ENCODE data around the gene SNRK. TPM values are rescaled to one million over a fixed set of nuclear protein-coding genes. Genes with fewer than 3 reads are reported as not detected.

Gene SNRK
- total RNA-seq, 2 experiments from 2014 or later, result 215 to 217 TPM

DNA sequence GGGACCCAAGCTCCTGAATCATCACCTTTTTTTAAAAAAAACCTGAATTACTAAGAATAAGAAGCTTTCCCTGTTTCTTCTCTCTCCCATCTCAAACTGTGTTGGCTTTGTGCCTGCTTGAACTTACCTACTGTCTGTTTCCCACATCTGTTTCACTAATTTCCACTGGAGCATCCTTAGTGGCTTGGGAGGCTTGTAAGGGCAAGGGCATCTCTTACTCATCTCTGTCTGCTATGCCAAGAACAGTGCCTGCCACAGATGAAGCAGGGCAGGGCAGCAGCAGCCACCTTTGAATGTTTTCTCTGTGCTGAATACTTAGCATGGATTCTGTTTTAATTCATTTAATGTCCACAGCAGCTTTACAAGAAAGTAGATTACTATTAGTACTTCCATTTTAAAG, 42.3 kb downstream of the SNRK start:
- no peak overlapping the region for H3K4me3 ChIP-seq (ENCODE audit: low read length)
- H3K27me3 Mint-ChIP-seq, result no peaks in the 10 kb centered on the region
- H3K27ac Mint-ChIP-seq, result peak overlapping the region; percentile 66
- peaks cover 16% of the 10 kb centered on the region for H3K36me3 ChIP-seq (ENCODE audit: insufficient read depth, low read length)
- POLR2A ChIA-PET, result interaction anchor here (0.7 to 4.6 kb wide), 6 partner anchors 10 to 152 kb away, joined by 3 to 27 read pairs (median 3); no protein-coding TSS in a partner anchor
- CTCF ChIA-PET, result no interaction called here
- H3K9me3 ChIP-seq (ENCODE audit: control insufficient read depth in 1 of 2, insufficient read depth in 1 of 2, low read length in 2 of 2), result no peaks in the 10 kb centered on the region
- H3K4me1 Mint-ChIP-seq (ENCODE audit: low read depth), result peaks cover 89% of the 10 kb centered on the region
- H3K27ac ChIP-seq (ENCODE audit: low read depth in 1 of 2, low read length in 2 of 2), result no peak overlapping the region
- no peak for DNase-seq
- no peak overlapping the region for H3K4me3 Mint-ChIP-seq
- H3K27me3 ChIP-seq (ENCODE audit: control insufficient read depth in 1 of 2, insufficient read depth in 2 of 2, low read length in 2 of 2), result no peaks in the 10 kb centered on the region
- TF ChIP-seq, protein P1, sequence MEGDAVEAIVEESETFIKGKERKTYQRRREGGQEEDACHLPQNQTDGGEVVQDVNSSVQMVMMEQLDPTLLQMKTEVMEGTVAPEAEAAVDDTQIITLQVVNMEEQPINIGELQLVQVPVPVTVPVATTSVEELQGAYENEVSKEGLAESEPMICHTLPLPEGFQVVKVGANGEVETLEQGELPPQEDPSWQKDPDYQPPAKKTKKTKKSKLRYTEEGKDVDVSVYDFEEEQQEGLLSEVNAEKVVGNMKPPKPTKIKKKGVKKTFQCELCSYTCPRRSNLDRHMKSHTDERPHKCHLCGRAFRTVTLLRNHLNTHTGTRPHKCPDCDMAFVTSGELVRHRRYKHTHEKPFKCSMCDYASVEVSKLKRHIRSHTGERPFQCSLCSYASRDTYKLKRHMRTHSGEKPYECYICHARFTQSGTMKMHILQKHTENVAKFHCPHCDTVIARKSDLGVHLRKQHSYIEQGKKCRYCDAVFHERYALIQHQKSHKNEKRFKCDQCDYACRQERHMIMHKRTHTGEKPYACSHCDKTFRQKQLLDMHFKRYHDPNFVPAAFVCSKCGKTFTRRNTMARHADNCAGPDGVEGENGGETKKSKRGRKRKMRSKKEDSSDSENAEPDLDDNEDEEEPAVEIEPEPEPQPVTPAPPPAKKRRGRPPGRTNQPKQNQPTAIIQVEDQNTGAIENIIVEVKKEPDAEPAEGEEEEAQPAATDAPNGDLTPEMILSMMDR (IDR thresholded peaks at IDR 0.05), result no peak
- peaks cover 62% of the 10 kb centered on the region for H3K36me3 Mint-ChIP-seq (ENCODE audit: low read depth)
- no peak for ATAC-seq (ENCODE audit: poor library complexity)
- H3K4me1 ChIP-seq (ENCODE audit: insufficient read depth, low read length), result peaks cover 38% of the 10 kb centered on the region
- no peaks in the 10 kb centered on the region for H3K9me3 Mint-ChIP-seq
- intact Hi-C loops (cut with DNase I, micrococcal nuclease), result loop anchor here (5.0 kb wide), 2 partner anchors 36 to 41 kb away; partner anchors contain the start of gene SNRK (in 1 of the 2)

DNA sequence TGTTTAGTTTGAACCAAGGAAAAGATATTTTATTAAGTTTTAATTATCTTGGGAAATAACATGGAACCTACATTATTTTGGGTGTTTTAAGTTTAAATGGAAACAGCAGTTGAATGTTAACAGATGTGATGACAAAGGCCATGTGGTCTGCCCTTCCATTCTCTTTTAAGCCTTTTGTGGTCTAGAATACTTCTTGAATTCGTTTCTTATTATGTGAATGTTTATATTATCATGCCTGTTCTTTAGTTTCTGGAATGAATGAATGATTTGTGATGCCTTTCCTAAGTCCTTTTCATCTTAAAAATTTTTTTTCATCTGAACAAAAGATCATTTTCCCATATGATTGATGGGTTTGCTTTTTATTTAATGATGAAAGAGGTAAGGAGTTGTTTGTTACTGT, 44.6 kb downstream of the SNRK start:
- CTCF ChIA-PET, result no interaction called here
- intact Hi-C loops (cut with DNase I, micrococcal nuclease), result no loop called here
- TF ChIP-seq, protein P1 (IDR thresholded peaks at IDR 0.05), result no peak
- H3K4me1 Mint-ChIP-seq (ENCODE audit: low read depth), result peaks cover 66% of the 10 kb centered on the region
- H3K27ac Mint-ChIP-seq, result peak overlapping the region; percentile 74
- H3K36me3 ChIP-seq (ENCODE audit: insufficient read depth, low read length), result peaks cover 37% of the 10 kb centered on the region
- H3K27me3 Mint-ChIP-seq, result no peaks in the 10 kb centered on the region
- POLR2A ChIA-PET, result interaction anchor here (1.1 kb wide), 1 partner anchor 34 kb away, joined by 5 read pairs; no protein-coding TSS in a partner anchor
- H3K27me3 ChIP-seq (ENCODE audit: control insufficient read depth in 1 of 2, insufficient read depth in 2 of 2, low read length in 2 of 2), result no peaks in the 10 kb centered on the region
- H3K36me3 Mint-ChIP-seq (ENCODE audit: low read depth), result peaks cover 78% of the 10 kb centered on the region
- H3K27ac ChIP-seq (ENCODE audit: low read depth in 1 of 2, low read length in 2 of 2), result no peak overlapping the region
- DNase-seq, result no peak
- peak overlapping the region; percentile 15 for H3K4me3 Mint-ChIP-seq
- no peak overlapping the region for H3K4me3 ChIP-seq (ENCODE audit: low read length)
- H3K9me3 ChIP-seq (ENCODE audit: control insufficient read depth in 1 of 2, insufficient read depth in 1 of 2, low read length in 2 of 2), result peaks cover 9 to 10% of the 10 kb centered on the region in 2 experiments
- ATAC-seq (ENCODE audit: poor library complexity), result no peak
- H3K4me1 ChIP-seq (ENCODE audit: insufficient read depth, low read length), result peaks cover 23% of the 10 kb centered on the region
- H3K9me3 Mint-ChIP-seq, result peaks cover 8% of the 10 kb centered on the region

DNA sequence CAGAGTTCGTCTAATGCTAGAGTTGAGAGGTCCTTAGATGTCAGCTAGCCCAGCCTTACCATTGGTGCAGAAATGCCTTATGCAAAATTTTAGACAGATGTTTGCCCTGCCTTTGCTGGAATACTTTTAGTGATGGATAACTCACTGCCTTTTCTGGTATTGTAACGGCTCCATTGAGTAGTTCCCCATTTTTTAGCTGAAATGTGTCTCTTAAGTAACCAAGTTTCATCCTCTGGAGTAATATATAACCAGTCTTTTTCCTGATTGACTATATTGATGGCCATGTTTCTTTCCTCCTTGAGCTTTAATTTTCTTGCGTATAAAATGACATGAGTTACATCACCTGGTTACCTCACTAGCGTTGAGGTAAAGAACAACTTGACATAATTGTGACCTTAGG, 45.0 kb downstream of the SNRK start:
- Mint-ChIP-seq H3K4me1 (ENCODE audit: low read depth) (peaks cover 62% of the 10 kb centered on the region), H3K27ac (peak overlapping the region; percentile 74), H3K9me3 (peaks cover 8% of the 10 kb centered on the region), H3K4me3 (no peak overlapping the region), H3K27me3 (no peaks in the 10 kb centered on the region), H3K36me3 (ENCODE audit: low read depth) (peaks cover 79% of the 10 kb centered on the region)
- Histone ChIP-seq H3K4me1 (ENCODE audit: insufficient read depth, low read length) (peaks cover 19% of the 10 kb centered on the region), H3K27me3 (ENCODE audit: control insufficient read depth in 1 of 2, insufficient read depth in 2 of 2, low read length in 2 of 2) (no peaks in the 10 kb centered on the region), H3K9me3 (ENCODE audit: control insufficient read depth in 1 of 2, insufficient read depth in 1 of 2, low read length in 2 of 2) (peaks cover 13% of the 10 kb centered on the region in 2 experiments), H3K36me3 (ENCODE audit: insufficient read depth, low read length) (peaks cover 41% of the 10 kb centered on the region), H3K4me3 (ENCODE audit: low read length) (no peak overlapping the region), H3K27ac (ENCODE audit: low read depth in 1 of 2, low read length in 2 of 2) (no peak overlapping the region)
- DNase-seq (no peak), ATAC-seq (ENCODE audit: poor library complexity) (no peak)
- CTCF ChIA-PET, result no interaction called here
- TF ChIP-seq, protein P1 (IDR thresholded peaks at IDR 0.05), result no peak
- intact Hi-C loops (cut with DNase I, micrococcal nuclease), result no loop called here
- POLR2A ChIA-PET, result interaction anchor here (1.1 kb wide), 1 partner anchor 35 kb away, joined by 5 read pairs; no protein-coding TSS in a partner anchor

Measured in CD4-positive, alpha-beta T cell (primary cell).